Measurements from ENCODE around the gene MFGE8.

DNA sequence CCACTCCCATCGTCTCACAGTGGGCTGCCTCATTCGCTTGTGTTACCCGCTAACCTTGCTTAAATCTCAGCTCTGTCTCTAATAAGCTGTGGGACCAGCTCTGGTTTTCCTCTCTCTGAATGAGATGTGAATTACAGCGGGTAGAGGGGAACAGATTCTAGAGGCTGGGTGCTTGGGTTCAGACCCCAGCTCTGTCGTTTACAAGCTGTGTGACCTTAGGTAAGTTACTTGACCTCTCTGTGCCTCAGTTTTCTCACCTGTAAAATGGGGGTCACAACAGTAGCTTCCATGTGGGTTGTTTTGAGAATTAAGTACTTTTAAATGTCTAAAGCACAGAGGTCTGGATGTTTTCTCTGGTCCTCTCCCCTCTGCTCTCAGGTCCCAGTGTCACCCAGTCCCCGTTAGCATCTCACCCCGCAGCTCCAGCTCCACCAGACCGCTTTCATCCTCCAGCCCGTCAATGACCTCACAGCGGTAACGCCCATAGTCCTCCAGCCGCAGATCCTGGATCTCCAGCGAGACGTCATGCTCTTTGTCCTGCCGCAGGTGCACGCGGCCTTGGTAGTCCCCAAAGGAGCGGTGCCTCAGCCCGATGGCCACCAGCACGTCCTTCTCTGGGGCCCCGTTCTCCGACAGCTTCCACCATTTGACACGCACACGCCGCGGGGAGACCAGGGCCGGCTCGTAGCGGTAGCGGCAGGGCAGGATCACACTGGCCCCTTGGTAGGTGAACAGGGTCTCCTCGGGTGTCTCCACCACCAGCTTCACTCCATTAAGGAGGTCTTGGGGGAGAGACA is 32.0 kb downstream of the MFGE8 start:
- TF ChIP-seq, protein P1, sequence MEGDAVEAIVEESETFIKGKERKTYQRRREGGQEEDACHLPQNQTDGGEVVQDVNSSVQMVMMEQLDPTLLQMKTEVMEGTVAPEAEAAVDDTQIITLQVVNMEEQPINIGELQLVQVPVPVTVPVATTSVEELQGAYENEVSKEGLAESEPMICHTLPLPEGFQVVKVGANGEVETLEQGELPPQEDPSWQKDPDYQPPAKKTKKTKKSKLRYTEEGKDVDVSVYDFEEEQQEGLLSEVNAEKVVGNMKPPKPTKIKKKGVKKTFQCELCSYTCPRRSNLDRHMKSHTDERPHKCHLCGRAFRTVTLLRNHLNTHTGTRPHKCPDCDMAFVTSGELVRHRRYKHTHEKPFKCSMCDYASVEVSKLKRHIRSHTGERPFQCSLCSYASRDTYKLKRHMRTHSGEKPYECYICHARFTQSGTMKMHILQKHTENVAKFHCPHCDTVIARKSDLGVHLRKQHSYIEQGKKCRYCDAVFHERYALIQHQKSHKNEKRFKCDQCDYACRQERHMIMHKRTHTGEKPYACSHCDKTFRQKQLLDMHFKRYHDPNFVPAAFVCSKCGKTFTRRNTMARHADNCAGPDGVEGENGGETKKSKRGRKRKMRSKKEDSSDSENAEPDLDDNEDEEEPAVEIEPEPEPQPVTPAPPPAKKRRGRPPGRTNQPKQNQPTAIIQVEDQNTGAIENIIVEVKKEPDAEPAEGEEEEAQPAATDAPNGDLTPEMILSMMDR (conservative IDR thresholded peaks at IDR 0.05; ENCODE audit: low read depth, low read length), result no peak
- TF ChIP-seq EZH2 (IDR thresholded peaks at IDR 0.05; ENCODE audit: borderline replicate concordance, low read depth, low read length, poor library complexity, severe bottlenecking), result no peak

Measured in A673 (cell line).